GM19035 (cell line): ENCODE measurements around the gene MLLT10.
"Not testable (repeated sequence)": the region's sequence is repeated elsewhere in the genome, so short reads cannot be mapped to it uniquely, and the experiment has no call there.

Experiments used
- ATAC-seq: cut with Tn5 transposase; IDR thresholded peaks from one replicate; pipeline ENCODE4 v1.9.1; 2021; ENCODE audit not compliant: unreplicated experiment

MLLT10 gene

GRCh38 chr10:21574514-21574913, 40.5 kb downstream of the MLLT10 start:
- not testable (repeated sequence) for ATAC-seq

- ATAC-seq, result no peak
These were observed 45.3 kb downstream of the MLLT10 start for GRCh38 chr10:21579291-21579690.

GRCh38 chr10:21581421-21581834, 47.4 kb downstream of the MLLT10 start:
- ATAC-seq, result peak; percentile 79

GRCh38 chr10:21584834-21585530, 51.0 kb downstream of the MLLT10 start:
- no peak for ATAC-seq

GRCh38 chr10:21587391-21587790, 53.4 kb downstream of the MLLT10 start:
- ATAC-seq, result no peak

- not testable (repeated sequence) for ATAC-seq
These were observed 54.1 kb downstream of the MLLT10 start for GRCh38 chr10:21588159-21588558.

- ATAC-seq, result no peak
These were observed 60.0 kb downstream of the MLLT10 start for GRCh38 chr10:21593986-21594385.

- no peak for ATAC-seq
These were observed 65.5 kb downstream of the MLLT10 start for GRCh38 chr10:21599582-21599981.

- no peak for ATAC-seq
These were observed 66.9 kb downstream of the MLLT10 start for GRCh38 chr10:21600804-21601433.

GRCh38 chr10:21602313-21602712, 68.3 kb downstream of the MLLT10 start:
- ATAC-seq, result no peak

GRCh38 chr10:21603721-21604120, 69.7 kb downstream of the MLLT10 start:
- no peak for ATAC-seq

GRCh38 chr10:21604651-21605050, 70.6 kb downstream of the MLLT10 start:
- ATAC-seq, result no peak

GRCh38 chr10:21607907-21608306, 73.9 kb downstream of the MLLT10 start:
- ATAC-seq, result no peak

- ATAC-seq, result no peak
These were observed 80.0 kb downstream of the MLLT10 start for GRCh38 chr10:21614000-21614399.

GRCh38 chr10:21617267-21617666, 83.2 kb downstream of the MLLT10 start:
- ATAC-seq, result no peak

GRCh38 chr10:21623291-21623690, 89.3 kb downstream of the MLLT10 start:
- ATAC-seq, result no peak

GRCh38 chr10:21624421-21624820, 90.4 kb downstream of the MLLT10 start:
- ATAC-seq, result not testable (repeated sequence)

- no peak for ATAC-seq
These were observed 90.9 kb downstream of the MLLT10 start for GRCh38 chr10:21624951-21625350.

- ATAC-seq, result no peak
These were observed 91.7 kb downstream of the MLLT10 start for GRCh38 chr10:21625623-21626229.

GRCh38 chr10:21626457-21627161, 92.6 kb downstream of the MLLT10 start:
- ATAC-seq, result no peak

GRCh38 chr10:21627331-21627730, 93.3 kb downstream of the MLLT10 start:
- ATAC-seq, result no peak

GRCh38 chr10:21628023-21628422, 94.0 kb downstream of the MLLT10 start:
- ATAC-seq, result no peak
